ENCODE results near the gene CETP. TPM values are rescaled to one million over a fixed set of nuclear protein-coding genes. Genes with fewer than 3 reads are reported as not detected.
A peak's percentile ranks its signal among the peaks of the same experiment; 100 is the strongest.

Gene CETP
- total RNA-seq, 1 experiment from 2014 or later = not detected

- no peaks in the 10 kb centered on the region for H3K36me3 ChIP-seq (ENCODE audit: low read depth, low read length)
- TF ChIP-seq EZH2 (IDR thresholded peaks at IDR 0.05; ENCODE audit: low read length, unreplicated experiment) (no peak), EZH2phosphoT487 (IDR thresholded peaks at IDR 0.05; ENCODE audit: borderline replicate concordance, low read length) (no peak)
- TF ChIP-seq, protein P1, sequence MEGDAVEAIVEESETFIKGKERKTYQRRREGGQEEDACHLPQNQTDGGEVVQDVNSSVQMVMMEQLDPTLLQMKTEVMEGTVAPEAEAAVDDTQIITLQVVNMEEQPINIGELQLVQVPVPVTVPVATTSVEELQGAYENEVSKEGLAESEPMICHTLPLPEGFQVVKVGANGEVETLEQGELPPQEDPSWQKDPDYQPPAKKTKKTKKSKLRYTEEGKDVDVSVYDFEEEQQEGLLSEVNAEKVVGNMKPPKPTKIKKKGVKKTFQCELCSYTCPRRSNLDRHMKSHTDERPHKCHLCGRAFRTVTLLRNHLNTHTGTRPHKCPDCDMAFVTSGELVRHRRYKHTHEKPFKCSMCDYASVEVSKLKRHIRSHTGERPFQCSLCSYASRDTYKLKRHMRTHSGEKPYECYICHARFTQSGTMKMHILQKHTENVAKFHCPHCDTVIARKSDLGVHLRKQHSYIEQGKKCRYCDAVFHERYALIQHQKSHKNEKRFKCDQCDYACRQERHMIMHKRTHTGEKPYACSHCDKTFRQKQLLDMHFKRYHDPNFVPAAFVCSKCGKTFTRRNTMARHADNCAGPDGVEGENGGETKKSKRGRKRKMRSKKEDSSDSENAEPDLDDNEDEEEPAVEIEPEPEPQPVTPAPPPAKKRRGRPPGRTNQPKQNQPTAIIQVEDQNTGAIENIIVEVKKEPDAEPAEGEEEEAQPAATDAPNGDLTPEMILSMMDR (conservative IDR thresholded peaks at IDR 0.05; ENCODE audit: low read depth, low read length) = no peak
- H3K79me2 ChIP-seq (ENCODE audit: low read length) = no peaks in the 10 kb centered on the region
- intact Hi-C loops (cut with micrococcal nuclease) = loop anchor here (5.0 kb wide), 1 partner anchor 37 kb away; no protein-coding TSS in a partner anchor
- no peak for ATAC-seq
- H4K20me1 ChIP-seq (ENCODE audit: low read length) = no peaks in the 10 kb centered on the region
- BruUV-seq (replicated peaks) = no TSS peak
- H3K4me2 ChIP-seq (ENCODE audit: low read length) = no peak overlapping the region
- peaks cover 6% of the 10 kb centered on the region; the same call in 1 of the 2 replicates for H3K4me1 ChIP-seq (ENCODE audit: insufficient read depth, low read length)
- CTCF ChIA-PET = no interaction called here
- no peak overlapping the region for H3K27ac ChIP-seq (ENCODE audit: low read length)
- no peaks in the 10 kb centered on the region for H3F3A ChIP-seq (ENCODE audit: low read length, unreplicated experiment)
- H3K4me3 ChIP-seq (ENCODE audit: low read length) = no peak overlapping the region
- H3K9ac ChIP-seq (ENCODE audit: low read length) = no peak overlapping the region
- H3K27me3 ChIP-seq (ENCODE audit: low read length) = no peaks in the 10 kb centered on the region
- no peak overlapping the region for H2AFZ ChIP-seq (ENCODE audit: low read length)
- DNase-seq = no peak
- H3K9me3 ChIP-seq (ENCODE audit: low read length) = no peaks in the 10 kb centered on the region
- POLR2A ChIA-PET (ENCODE audit: unreplicated experiment) = no interaction called here
- H3K9me2 ChIP-seq (replicated peaks; ENCODE audit: low read length) = no peaks in the 10 kb centered on the region
These were observed 22.9 kb downstream of the CETP start for GRCh38 chr16:56984639-56985038.

GRCh38 chr16:56985288-56985961 is 23.7 kb downstream of the CETP start:
- POLR2A ChIA-PET (ENCODE audit: unreplicated experiment) = no interaction called here
- TSS peak; percentile 35 for BruUV-seq (replicated peaks)
- H3K9ac ChIP-seq (ENCODE audit: low read length) = no peak overlapping the region

More at GRCh38 chr16:56985288-56985961, 23.7 kb downstream of the CETP start:
- Histone ChIP-seq H4K20me1 (ENCODE audit: low read length) (no peaks in the 10 kb centered on the region), H3K4me3 (ENCODE audit: low read length) (no peak overlapping the region), H3K79me2 (ENCODE audit: low read length) (no peaks in the 10 kb centered on the region), H3K9me2 (replicated peaks; ENCODE audit: low read length) (no peaks in the 10 kb centered on the region), H3K36me3 (ENCODE audit: low read depth, low read length) (no peaks in the 10 kb centered on the region), H2AFZ (ENCODE audit: low read length) (peak overlapping the region; percentile 66; the same call in 1 of the 2 replicates), H3K9me3 (ENCODE audit: low read length) (no peaks in the 10 kb centered on the region), H3K27me3 (ENCODE audit: low read length) (no peaks in the 10 kb centered on the region), H3F3A (ENCODE audit: low read length, unreplicated experiment) (no peaks in the 10 kb centered on the region), H3K4me1 (ENCODE audit: insufficient read depth, low read length) (peaks cover 13% of the 10 kb centered on the region), H3K27ac (ENCODE audit: low read length) (no peak overlapping the region), H3K4me2 (ENCODE audit: low read length) (no peak overlapping the region; the same call in 1 of the 2 replicates)
- peak; percentile 71 for ATAC-seq
- DNase-seq = peak; percentile 65
- intact Hi-C loops (cut with micrococcal nuclease) = loop anchor here (5.0 kb wide), 1 partner anchor 38 kb away; no protein-coding TSS in a partner anchor
- CTCF ChIA-PET = no interaction called here
- TF ChIP-seq EZH2phosphoT487 (IDR thresholded peaks at IDR 0.05; ENCODE audit: borderline replicate concordance, low read length) (no peak), EZH2 (IDR thresholded peaks at IDR 0.05; ENCODE audit: low read length, unreplicated experiment) (no peak)
- TF ChIP-seq, protein P1 (conservative IDR thresholded peaks at IDR 0.05; ENCODE audit: low read depth, low read length) = no peak

Data from PC-3 (cell line).